IMR-90 (cell line): ENCODE measurements around the gene RAB1A. TPM values are rescaled to one million over a fixed set of nuclear protein-coding genes. Genes with fewer than 3 reads are reported as not detected.

ENCODE experiments used
- ATAC-seq: fragments of 200-7000 bp; cut with Tn5 transposase; 2 replicates; pipeline ENCODE4 v1.9.1; 2020; ENCODE audit warnings: low read depth, mild to moderate bottlenecking, moderate library complexity
- BruUV-seq: library from RNA; stranded (reverse); fragments of 400-500 nt; replicated peaks from 2 replicates; lab custom pipeline; 2021; lab: Mats Ljungman, UMichigan
- CTCF ChIA-PET: fragments of 300-600 bp; formaldehyde crosslinking; extraction: SDS; loops from one replicate; lab custom pipeline; 2021; ENCODE audit warnings: antibody characterized with exemption; lab: Yijun Ruan, JAX
- POLR2A ChIA-PET: fragments of 300-600 bp; sonication (Branson Sonifier 250); formaldehyde crosslinking; loops from one replicate; lab custom pipeline; 2022; ENCODE audit warnings: antibody characterized with exemption; ENCODE audit not compliant: unreplicated experiment; lab: Charles Lee
- DNase-seq: peaks from one replicate; pipeline ENCODE4 v3.0.0; 2013
- H2AFZ ChIP-seq: replicated peaks from 2 replicates; pipeline ENCODE3; 2013; ENCODE audit warnings: low read length, mild to moderate bottlenecking; ENCODE audit not compliant: poor library complexity
- H2AK5ac ChIP-seq: 2 replicates; pipeline ENCODE4 v1.6.1; 2013; ENCODE audit warnings: low read depth, low read length, inconsistent platforms
- H2AK9ac ChIP-seq: replicated peaks from 2 replicates; pipeline ENCODE3; 2013; ENCODE audit warnings: mild to moderate bottlenecking, low read depth, low read length, moderate library complexity; ENCODE audit not compliant: poor library complexity
- H2BK120ac ChIP-seq: 2 replicates; pipeline ENCODE4 v1.6.1; 2013; ENCODE audit warnings: low read depth, low read length, inconsistent platforms
- H2BK15ac ChIP-seq: 3 replicates; pipeline ENCODE4 v1.6.1; 2013; ENCODE audit warnings: low read depth, low read length, inconsistent platforms
- H2BK20ac ChIP-seq: 2 replicates; pipeline ENCODE4 v1.6.1; 2013; ENCODE audit warnings: low read depth, mild to moderate bottlenecking, inconsistent platforms, low read length, moderate library complexity
- H2BK5ac ChIP-seq: 2 replicates; pipeline ENCODE4 v1.6.1; 2013; ENCODE audit warnings: mild to moderate bottlenecking, low read depth, low read length, inconsistent platforms; ENCODE audit not compliant: poor library complexity, severe bottlenecking
- H3K14ac ChIP-seq: replicated peaks from 2 replicates; pipeline ENCODE4 v1.6.1; 2013; ENCODE audit warnings: low read depth, low read length, inconsistent platforms
- H3K18ac ChIP-seq: 2 replicates; pipeline ENCODE4 v1.6.1; 2013; ENCODE audit warnings: low read depth, low read length, control low read depth
- H3K23ac ChIP-seq: 2 replicates; pipeline ENCODE4 v1.6.1; 2013; ENCODE audit warnings: low read depth, low read length, inconsistent platforms
- H3K27ac ChIP-seq: 2 replicates; pipeline ENCODE4 v1.5.1; 2013; ENCODE audit warnings: mild to moderate bottlenecking, control low read depth, low read length; ENCODE audit not compliant: insufficient read depth
- H3K27me3 ChIP-seq: 2 replicates; pipeline ENCODE4 v1.6.1; 2013; ENCODE audit warnings: low read length; ENCODE audit not compliant: control insufficient read depth, insufficient read depth
- H3K36me3 ChIP-seq: 2 replicates; pipeline ENCODE4 v1.6.1; 2013; ENCODE audit warnings: low read length, mixed read lengths; ENCODE audit not compliant: control insufficient read depth, insufficient read depth
- H3K4ac ChIP-seq: 2 replicates; pipeline ENCODE4 v1.6.1; 2013; ENCODE audit warnings: low read depth, low read length, inconsistent platforms
- H3K4me1 ChIP-seq: 2 replicates; pipeline ENCODE4 v1.6.1; 2013; ENCODE audit warnings: low read length, mixed read lengths; ENCODE audit not compliant: control insufficient read depth, insufficient read depth
- H3K4me2 ChIP-seq: 2 replicates; pipeline ENCODE4 v1.6.1; 2013; ENCODE audit warnings: low read depth, mild to moderate bottlenecking, control low read depth, low read length, moderate library complexity
- H3K4me3 ChIP-seq: 2 replicates; pipeline ENCODE4 v1.5.1; 2013; ENCODE audit warnings: low read depth, mild to moderate bottlenecking, control low read depth, low read length, moderate library complexity; ENCODE audit not compliant: insufficient read depth
- H3K56ac ChIP-seq: 2 replicates; pipeline ENCODE4 v1.6.1; 2013; ENCODE audit warnings: low read length, inconsistent platforms; ENCODE audit not compliant: insufficient read depth; ENCODE audit errors: extremely low read depth
- H3K79me1 ChIP-seq, 2 experiments: 2 replicates each; pipeline ENCODE4 v1.6.1; 2013; ENCODE audit warnings: low read length in 2 of 2, inconsistent platforms in 1 of 2, low read depth in 1 of 2
- H3K9ac ChIP-seq: 2 replicates; pipeline ENCODE4 v1.6.1; 2013; ENCODE audit warnings: low read depth, low read length, control low read depth
- H3K9me1 ChIP-seq: 2 replicates; pipeline ENCODE4 v1.6.1; 2013; ENCODE audit warnings: low read length, inconsistent platforms; ENCODE audit not compliant: insufficient read depth
- H3K9me3 ChIP-seq: 2 replicates; pipeline ENCODE4 v1.6.1; 2013; ENCODE audit warnings: low read length; ENCODE audit not compliant: control insufficient read depth, insufficient read depth
- H4K20me1 ChIP-seq: 2 replicates; pipeline ENCODE4 v1.6.1; 2013; ENCODE audit warnings: low read length, inconsistent platforms; ENCODE audit not compliant: insufficient read depth
- H4K5ac ChIP-seq: 2 replicates; pipeline ENCODE4 v1.6.1; 2013; ENCODE audit warnings: mild to moderate bottlenecking, low read depth, low read length, control low read depth
- H4K8ac ChIP-seq, 2 experiments: 2 replicates each; pipeline ENCODE4 v1.6.1; 2013; ENCODE audit warnings: low read depth in 2 of 2, low read length in 2 of 2, control low read depth in 1 of 2, inconsistent platforms in 1 of 2
- H4K91ac ChIP-seq: 2 replicates; pipeline ENCODE4 v1.6.1; 2013; ENCODE audit warnings: low read depth, low read length, inconsistent platforms; ENCODE audit not compliant: insufficient read depth
- BHLHE40 ChIP-seq: fragments of 150-350 bp; IDR thresholded peaks from 2 replicates; pipeline ENCODE4 v1.6.1; 2016; ENCODE audit warnings: mild to moderate bottlenecking, low read depth, low read length
- CEBPB ChIP-seq: IDR thresholded peaks from 2 replicates; pipeline ENCODE4 v1.6.1; 2012; ENCODE audit warnings: low read depth, low read length, improper control_type of control experiment
- ELK1 ChIP-seq: fragments of 150-350 bp; IDR thresholded peaks from 2 replicates; pipeline ENCODE4 v1.6.1; 2016; ENCODE audit warnings: low read depth, mild to moderate bottlenecking, low read length, moderate library complexity, borderline replicate concordance
- MAZ ChIP-seq: IDR thresholded peaks from 2 replicates; pipeline ENCODE4 v1.6.1; 2012; ENCODE audit warnings: low read depth, mild to moderate bottlenecking, low read length, improper control_type of control experiment, moderate library complexity, borderline replicate concordance
- NFE2L2 ChIP-seq: fragments of 150-350 bp; IDR thresholded peaks from 2 replicates; pipeline ENCODE4 v1.6.1; 2016; ENCODE audit warnings: low read depth, mild to moderate bottlenecking, low read length
- POLR2A ChIP-seq: IDR thresholded peaks from 2 replicates; pipeline ENCODE4 v1.6.1; 2012; ENCODE audit warnings: mild to moderate bottlenecking, low read depth, low read length
- RFX5 ChIP-seq: IDR thresholded peaks from 2 replicates; pipeline ENCODE4 v1.8.0; 2012; ENCODE audit warnings: low read depth, mild to moderate bottlenecking, low read length, moderate library complexity
- SMC3 ChIP-seq: fragments of 150-350 bp; IDR thresholded peaks from 2 replicates; pipeline ENCODE4 v1.6.1; 2016; ENCODE audit warnings: low read depth, mild to moderate bottlenecking, antibody characterized with exemption, low read length, moderate library complexity
- WGBS, 2 experiments: methylation state at CpG; one replicate each; pipeline versions ENCODE4 v1.1.5 to v1.1.7; 2013; ENCODE audit warnings: missing lambda C conversion rate in 2 of 2; ENCODE audit not compliant: insufficient read length in 1 of 2; ENCODE audit errors: extremely low coverage in 2 of 2; 5-methylcytosine and 5-hydroxymethylcytosine counted together
- dilution Hi-C: fragments of 300-500 bp; cut with HindIII; formaldehyde crosslinking; loops from one replicate; pipeline ENCODE4 v1.14.3; 2018; ENCODE audit warnings: low sequenced_read_pairs; ENCODE audit not compliant: unreplicated experiment
- in situ Hi-C: fragments of 300-500 bp; cut with MboI; formaldehyde crosslinking; loops from 3 replicates; pipeline ENCODE4 v1.14.3; 2019; ENCODE audit warnings: low sequenced_read_pairs, inconsistent platforms, mixed read lengths
- intact Hi-C: fragments of 100-400 bp; cut with micrococcal nuclease; formaldehyde crosslinking; loops from 2 replicates; pipeline ENCODE4 v1.10.0; 2022
- polyA plus RNA-seq, 3 experiments: library from polyadenylated mRNA; depleted of rRNA; stranded (reverse); fragments of >200 nt; gene quantifications; 2 replicates each; pipeline ENCODE4 v1.2.3, GENCODE V29; 2012; ENCODE audit warnings: low replicate concordance in 1 of 3
- total RNA-seq: library from RNA; depleted of rRNA; stranded (reverse); fragments of >200 nt; gene quantifications from 2 replicates; pipeline ENCODE4 v1.2.3, GENCODE V29; 2012
- TF ChIP-seq, protein P1 (sequence below): conservative IDR thresholded peaks from 2 replicates; pipeline ENCODE4 v1.5.1; 2012; ENCODE audit warnings: mild to moderate bottlenecking, low read depth, low read length, improper control_type of control experiment
- TF ChIP-seq, protein P2 (sequence below): fragments of 150-350 bp; IDR thresholded peaks from 2 replicates; pipeline ENCODE4 v1.6.1; 2017; ENCODE audit warnings: mild to moderate bottlenecking, antibody characterized with exemption, low read length, low read depth

Gene RAB1A
- total and polyA plus RNA-seq, 2 of the 4 experiments (the other 2 are of a cell fraction): 114 to 169 TPM

DNA sequence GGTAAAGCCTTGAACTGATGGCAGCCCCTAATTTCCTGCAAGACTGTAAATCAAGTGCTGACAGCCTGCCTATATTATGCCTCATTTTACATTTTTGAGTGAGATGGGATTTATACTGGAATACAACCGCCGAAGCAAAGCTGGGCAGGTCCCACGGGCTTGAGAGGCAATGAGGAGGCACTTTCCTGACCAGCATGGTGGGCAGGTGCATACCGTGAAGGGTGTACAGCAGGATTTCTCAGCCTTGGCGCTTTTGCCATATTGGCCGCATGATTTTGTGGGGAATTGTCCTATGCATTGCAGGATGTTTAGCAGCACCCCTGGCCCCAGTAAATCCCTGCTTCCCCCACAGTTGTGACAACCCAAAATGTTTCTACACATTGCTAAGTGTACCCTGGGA is 50.9 kb downstream of the RAB1A start:
- Histone ChIP-seq H3K4me2 (no peak overlapping the region), H4K91ac (no peak overlapping the region), H3K23ac (no peak overlapping the region), H4K5ac (no peak overlapping the region), H3K18ac (no peak overlapping the region), H3K4ac (no peak overlapping the region), H3K4me3 (no peak overlapping the region), H2AK5ac (no peak overlapping the region), H4K8ac (no peak overlapping the region), H3K14ac (no peak overlapping the region), H3K27ac (no peak overlapping the region), H2BK20ac (no peak overlapping the region), H4K20me1 (peaks cover 51% of the 10 kb centered on the region), H3K9me3 (no peaks in the 10 kb centered on the region), H2BK120ac (no peak overlapping the region), H3K79me1 (peaks cover 16 to 71% of the 10 kb centered on the region in 2 experiments), H3K27me3 (no peaks in the 10 kb centered on the region), H2BK15ac (no peak overlapping the region), H3K56ac (no peak overlapping the region), H3K9ac (no peak overlapping the region), H2BK5ac (no peak overlapping the region), H3K9me1 (peaks cover 17% of the 10 kb centered on the region), H2AK9ac (no peak overlapping the region), H3K4me1 (peaks cover 13% of the 10 kb centered on the region), H2AFZ (no peak overlapping the region), H3K36me3 (peaks cover 46% of the 10 kb centered on the region)
- CTCF ChIA-PET: no interaction called here
- no CpG with 5 or more reads among the region's 6 CpGs for WGBS, 2 experiments
- DNase-seq (no peak), ATAC-seq (no peak)
- TF ChIP-seq MAZ (no peak), RFX5 (no peak), POLR2A (no peak), NFE2L2 (no peak), CEBPB (no peak), ELK1 (no peak), BHLHE40 (no peak), SMC3 (no peak)
- TF ChIP-seq, protein P1, sequence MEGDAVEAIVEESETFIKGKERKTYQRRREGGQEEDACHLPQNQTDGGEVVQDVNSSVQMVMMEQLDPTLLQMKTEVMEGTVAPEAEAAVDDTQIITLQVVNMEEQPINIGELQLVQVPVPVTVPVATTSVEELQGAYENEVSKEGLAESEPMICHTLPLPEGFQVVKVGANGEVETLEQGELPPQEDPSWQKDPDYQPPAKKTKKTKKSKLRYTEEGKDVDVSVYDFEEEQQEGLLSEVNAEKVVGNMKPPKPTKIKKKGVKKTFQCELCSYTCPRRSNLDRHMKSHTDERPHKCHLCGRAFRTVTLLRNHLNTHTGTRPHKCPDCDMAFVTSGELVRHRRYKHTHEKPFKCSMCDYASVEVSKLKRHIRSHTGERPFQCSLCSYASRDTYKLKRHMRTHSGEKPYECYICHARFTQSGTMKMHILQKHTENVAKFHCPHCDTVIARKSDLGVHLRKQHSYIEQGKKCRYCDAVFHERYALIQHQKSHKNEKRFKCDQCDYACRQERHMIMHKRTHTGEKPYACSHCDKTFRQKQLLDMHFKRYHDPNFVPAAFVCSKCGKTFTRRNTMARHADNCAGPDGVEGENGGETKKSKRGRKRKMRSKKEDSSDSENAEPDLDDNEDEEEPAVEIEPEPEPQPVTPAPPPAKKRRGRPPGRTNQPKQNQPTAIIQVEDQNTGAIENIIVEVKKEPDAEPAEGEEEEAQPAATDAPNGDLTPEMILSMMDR: no peak
- TF ChIP-seq, protein P2, sequence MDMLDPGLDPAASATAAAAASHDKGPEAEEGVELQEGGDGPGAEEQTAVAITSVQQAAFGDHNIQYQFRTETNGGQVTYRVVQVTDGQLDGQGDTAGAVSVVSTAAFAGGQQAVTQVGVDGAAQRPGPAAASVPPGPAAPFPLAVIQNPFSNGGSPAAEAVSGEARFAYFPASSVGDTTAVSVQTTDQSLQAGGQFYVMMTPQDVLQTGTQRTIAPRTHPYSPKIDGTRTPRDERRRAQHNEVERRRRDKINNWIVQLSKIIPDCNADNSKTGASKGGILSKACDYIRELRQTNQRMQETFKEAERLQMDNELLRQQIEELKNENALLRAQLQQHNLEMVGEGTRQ: no peak
- in situ Hi-C loops: no loop called here
- dilution Hi-C loops: no loop called here
- intact Hi-C loops: no loop called here
- BruUV-seq: no TSS peak
- POLR2A ChIA-PET: no interaction called here
